Lung microvascular endothelial cell (primary cell): Measurements from ENCODE around the gene SYCE3. TPM values are rescaled to one million over a fixed set of nuclear protein-coding genes. Genes with fewer than 3 reads are reported as not detected.
A peak's percentile ranks its signal among the peaks of the same experiment; 100 is the strongest.

ENCODE experiments used
- DNase-seq, 2 donors: peaks; one replicate each; pipeline versions ENCODE4 v3.0.0 to v3.0.0-alpha.2; 2010; ENCODE audit warnings: low read depth in 2 of 2
- total RNA-seq: library from RNA; depleted of rRNA; stranded (reverse); fragments of >200 nt; gene quantifications from 2 replicates; pipeline ENCODE4 v1.2.1, GENCODE V29; 2014

SYCE3 gene
- total RNA-seq, 1 donor from 2014 or later = not detected

DNA sequence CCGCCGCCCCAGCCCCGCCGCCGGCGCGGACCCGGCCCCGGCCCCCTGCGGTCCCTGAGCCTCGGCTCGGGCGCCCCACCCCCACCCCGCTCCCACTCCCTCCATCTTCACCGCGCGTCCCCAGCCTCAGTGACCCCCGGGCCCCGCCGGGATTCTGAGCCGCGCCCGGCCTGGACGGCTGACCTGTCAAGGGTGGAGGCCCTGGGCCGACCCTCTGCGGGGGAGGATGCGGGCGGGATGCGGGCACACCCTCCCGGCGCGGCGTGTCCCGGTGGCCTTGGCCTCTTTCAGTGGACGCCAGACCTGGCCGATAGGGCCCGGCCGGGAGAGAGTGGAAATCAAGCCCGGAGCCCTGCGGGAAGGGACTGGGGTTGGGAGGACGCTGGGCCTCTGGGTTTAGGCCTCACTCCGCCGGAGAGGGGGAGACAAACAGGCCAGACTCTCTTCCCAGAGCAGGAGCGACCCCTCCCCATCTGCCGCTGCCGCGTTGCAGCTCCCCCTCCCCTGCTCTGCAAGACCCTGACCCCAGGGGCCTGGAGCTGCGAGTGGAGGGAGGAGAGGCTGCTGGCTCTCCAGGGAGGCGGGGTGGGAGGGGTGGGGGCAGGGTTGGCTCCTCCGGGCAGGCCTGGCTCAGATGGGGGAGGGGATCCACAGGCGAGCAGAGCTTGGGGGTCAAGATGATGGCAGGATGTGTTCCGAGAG is 38.4 kb upstream of the SYCE3 start:
- no peak for DNase-seq

DNA sequence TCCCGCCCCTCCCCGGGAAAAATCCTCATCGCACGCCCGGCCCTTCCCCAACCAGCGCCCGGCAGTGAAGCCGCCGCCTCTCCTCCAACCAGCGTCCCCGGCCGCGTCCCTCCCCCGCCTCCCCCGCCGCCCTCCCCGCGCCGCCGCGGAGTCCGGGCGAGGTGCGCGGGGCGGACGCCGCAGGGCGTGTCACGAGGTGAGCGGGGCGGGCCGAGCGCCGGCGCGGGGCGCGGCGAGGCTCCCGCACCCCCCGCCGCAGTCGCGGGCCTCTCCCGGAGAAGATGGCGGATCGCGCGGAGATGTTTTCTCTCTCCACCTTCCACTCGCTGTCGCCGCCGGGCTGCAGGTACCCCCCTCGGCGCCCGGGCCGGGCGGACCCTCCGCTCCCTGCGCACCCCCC is 37.8 kb upstream of the SYCE3 start, which contains the start of gene MAPK8IP2:
Gene MAPK8IP2 (plus strand): TSS at position 256 of the 400 bp plus-strand sequence. CDS start 26 bp downstream, at position 282.
- no peak for DNase-seq

DNA sequence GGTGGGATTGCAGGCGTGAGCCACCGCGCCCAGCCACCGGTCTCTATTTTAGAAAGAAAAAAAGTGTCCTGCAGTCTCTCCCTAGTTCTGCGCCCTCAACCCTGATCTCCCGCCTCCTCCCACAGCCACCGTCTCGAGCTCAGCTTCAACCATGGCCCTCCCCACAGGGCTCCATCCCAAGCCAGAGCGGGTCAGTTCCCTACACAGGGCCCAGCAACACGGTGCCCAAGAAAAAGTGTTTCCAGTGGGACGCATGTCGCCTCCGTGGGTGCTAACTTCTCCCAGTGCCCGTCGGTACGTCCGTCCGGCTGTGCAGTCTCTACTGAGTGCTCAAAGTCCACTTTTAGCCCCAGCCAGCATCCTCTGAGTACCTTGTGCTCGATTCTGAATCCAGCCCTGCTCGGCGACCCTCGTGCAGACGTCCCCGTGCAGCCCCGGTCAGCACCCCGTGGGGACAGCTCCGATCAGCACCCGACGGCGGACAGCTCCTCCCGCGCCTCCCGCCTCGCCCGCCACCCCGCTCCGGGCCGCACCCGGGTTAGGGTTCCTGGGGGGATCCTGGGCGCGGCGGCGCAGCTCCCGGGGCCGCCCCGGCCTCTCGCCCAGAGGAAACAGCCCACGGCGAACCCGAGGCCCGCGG is 37.2 kb upstream of the SYCE3 start:
- DNase-seq = peak; percentile 41 to 58

- DNase-seq = no peak
These were observed 34.4 kb upstream of the SYCE3 start for GRCh38 chr22:50597097-50597496.

GRCh38 chr22:50595189-50595588 is 32.5 kb upstream of the SYCE3 start:
- no peak for DNase-seq

DNA sequence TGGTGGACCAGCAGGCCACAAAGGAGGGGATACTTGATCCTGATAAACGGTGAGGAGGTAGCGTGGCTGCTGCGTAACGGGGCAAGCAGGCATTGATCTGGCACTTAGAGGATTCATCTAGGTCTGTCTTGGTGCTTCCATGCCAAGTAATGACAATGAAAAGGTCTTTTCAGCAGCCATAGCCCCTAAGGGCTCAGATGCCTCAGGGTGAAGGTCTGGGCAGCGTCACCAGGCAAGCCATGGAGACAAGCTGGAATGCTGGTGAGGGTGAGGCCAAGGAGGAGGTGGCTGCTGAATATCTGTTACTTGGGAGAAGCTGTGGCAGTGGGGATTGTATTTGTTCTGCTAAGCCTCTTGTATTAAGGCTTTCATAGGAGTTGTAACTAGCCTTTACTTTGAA is 24.7 kb upstream of the SYCE3 start:
- no peak for DNase-seq

DNA sequence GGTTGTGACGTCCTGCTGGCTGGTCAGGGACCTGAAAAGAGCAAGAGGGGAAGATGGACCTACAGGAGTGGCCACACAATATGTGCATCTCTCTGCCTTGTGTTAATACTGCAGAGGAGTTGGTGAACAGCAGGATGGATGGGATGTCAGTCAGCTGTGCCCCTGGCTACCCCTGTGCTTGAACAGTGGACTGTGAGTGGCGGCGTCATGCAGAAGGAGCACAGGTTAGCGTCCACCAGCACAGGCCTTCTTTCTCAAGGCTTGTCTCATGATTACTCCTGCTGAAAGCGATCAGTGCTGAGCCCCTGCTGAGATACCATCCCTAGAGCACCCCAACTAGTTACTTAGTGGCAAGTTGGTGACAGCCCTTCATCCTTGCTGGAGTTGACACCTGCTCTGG is 23.7 kb upstream of the SYCE3 start:
- DNase-seq = no peak

- no peak for DNase-seq
These were observed 23.1 kb upstream of the SYCE3 start for GRCh38 chr22:50585781-50586180.

DNA sequence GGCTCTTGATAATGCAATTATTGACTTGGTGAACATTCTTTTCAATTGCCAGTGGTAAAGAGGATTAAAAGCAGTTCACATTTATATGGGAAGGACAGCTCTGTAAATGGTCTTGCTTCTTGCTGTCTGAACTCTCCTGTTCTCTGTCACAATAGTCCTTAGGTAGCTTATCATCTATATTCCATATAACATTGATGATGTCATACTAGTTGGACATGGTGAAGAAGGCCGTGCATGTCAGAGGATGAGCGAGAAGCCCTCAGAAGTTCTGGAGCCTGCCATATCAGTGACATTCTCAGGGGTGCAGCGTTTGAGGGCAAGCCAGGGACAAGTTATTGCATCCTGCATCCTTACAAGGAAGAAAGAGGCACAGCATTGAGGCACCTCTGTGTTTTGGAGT is 22.5 kb upstream of the SYCE3 start:
- DNase-seq = no peak

DNA sequence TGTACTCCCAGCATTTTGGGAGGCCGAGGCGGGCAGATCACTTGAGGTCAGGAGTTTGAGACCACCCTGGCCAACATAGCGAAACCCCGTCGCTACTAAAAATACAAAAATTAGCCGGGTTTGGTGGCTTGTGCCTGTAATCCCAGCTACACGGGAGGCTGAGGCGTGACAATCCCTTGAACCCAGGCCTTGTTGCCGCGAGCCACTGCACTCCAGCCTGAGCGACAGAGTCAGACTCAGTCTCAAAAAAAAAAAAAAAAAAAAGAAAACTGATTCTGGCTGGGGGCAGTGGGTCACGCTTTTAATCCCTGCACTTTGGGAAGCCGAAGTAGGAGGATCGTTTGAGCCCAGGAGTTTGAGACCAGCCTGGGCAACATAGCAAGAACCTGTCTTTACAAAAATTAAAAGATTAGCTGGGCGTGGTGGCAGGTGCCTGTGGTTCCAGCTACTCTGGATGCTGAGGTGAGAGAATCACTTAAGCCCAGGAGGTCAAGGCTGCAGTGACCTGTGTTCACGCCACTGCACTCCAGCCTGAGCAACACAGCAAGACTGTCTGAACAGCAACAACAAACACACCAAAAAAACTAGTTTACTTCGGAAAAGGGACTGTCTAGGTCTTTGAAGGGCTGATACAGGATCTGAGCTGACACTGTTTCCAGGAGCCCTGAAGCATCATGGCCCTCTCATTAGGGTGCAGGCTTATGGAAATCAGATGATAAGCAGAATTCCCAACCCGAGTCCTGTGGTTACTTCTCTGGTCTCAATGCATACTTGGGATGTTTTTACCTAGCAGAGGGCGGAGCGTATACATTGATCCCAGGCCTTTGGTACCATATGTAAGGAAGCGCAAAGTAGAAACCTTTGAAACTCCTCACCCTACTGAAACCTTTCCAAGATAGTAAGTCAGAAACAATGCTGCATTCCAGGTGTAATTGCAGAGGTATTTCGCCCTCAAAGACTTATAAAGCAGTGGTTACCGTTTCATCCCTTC is 21.7 kb upstream of the SYCE3 start:
- DNase-seq = no peak

GRCh38 chr22:50583294-50583861 is 20.7 kb upstream of the SYCE3 start:
- no peak for DNase-seq

DNA sequence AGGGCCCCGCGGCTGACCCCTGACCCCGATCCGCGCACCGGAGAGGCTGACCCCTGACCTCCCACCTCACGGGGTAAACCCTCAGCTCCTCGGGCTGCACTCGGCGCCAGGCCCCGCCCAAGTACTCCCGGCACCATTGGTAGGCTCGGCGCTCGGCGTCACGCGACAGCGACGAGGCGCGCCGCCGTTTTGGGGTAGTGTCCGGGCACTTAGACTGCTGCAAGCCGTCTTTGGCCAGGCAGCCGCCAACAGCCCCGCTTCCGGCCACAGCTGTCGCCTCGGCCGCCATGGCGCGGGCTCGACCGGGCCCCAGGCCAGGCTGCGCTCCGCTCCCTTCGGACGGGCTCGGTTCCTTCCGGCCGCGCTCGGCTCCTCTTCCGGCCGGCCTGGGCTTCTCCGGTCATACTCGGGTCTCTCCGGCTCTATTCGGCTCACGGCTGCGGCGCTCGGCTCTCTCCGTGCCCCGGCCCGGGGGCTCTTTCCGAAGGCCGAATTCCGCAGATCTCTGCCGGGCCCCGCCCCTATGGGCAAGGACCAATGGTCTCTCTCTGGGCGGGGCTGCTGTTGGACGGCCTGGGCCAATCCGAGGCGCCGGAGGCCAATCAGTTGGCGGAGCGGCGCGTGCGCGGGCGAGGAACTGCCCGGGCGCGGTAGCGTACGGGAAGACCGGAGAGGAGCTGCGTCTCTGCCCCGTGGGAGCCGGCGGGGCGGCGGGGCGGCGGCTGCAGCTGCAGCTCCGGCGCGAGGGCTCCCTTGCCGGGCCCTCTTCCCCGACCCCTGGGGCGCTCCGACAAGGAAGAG is 20.0 kb upstream of the SYCE3 start, which contains the start of gene CHKB:
Gene CHKB (minus strand): TSS at position 357 of the 801 bp plus-strand sequence. CDS start 68 bp downstream, at position 289.
- DNase-seq = peak; percentile 98

DNA sequence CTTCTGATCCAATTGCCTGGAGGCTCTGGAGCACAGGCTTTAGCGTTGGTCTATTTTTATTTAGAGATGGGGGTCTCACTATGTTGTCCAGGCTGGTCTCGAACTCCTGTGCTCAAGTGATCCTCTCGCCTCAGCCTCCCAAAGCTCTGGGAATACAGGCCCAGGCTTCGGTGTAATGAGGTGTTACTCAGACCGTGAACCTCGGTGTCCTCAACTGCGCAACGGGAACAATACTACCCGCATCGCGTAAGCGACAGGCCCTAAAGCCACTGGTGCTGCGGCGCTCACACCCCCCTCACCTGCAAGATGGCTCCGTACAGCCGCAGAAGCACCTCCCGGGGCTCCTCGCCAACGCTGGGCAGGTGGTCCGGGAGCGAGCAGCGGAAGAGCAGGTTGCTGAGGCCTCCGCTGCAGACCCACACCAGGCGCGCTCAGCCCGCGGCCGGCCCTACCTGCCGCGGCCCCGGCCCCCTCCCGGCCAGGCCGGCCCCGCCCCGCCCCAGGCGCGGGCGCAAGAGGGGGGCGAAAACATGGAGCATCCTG is 19.3 kb upstream of the SYCE3 start:
- peak; percentile 21 to 49 for DNase-seq

GRCh38 chr22:50581031-50581949 is 18.6 kb upstream of the SYCE3 start:
- no peak for DNase-seq

- DNase-seq = no peak
These were observed 17.0 kb upstream of the SYCE3 start for GRCh38 chr22:50579752-50580151.

DNA sequence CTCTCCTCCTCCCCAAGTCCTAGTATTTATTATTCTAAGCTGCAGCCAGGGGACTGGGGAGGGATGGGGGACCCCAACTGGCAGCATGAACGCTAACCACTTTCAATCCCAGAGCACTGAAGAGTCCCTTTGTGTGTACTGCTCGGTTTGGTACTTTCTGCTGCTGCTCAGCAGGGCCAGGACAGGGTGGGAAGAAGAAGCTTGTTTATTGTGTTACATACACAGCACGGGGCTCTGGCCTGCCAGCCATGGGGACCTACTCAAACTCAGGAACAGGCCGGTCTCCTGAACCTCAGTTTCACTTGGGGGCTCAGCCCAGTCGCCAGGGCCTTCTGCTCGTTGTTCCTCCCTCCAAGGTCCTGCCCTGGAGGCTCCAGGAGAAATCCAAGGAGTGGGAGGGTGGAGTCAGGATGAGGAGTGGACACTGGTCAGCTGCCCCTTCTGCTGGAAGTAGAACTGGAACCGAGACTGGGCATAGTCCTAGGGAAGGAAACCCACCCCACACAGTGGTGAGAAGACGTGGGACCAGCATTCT is 16.1 kb upstream of the SYCE3 start:
- DNase-seq = no peak

- DNase-seq = no peak
These were observed 15.5 kb upstream of the SYCE3 start, which contains the start of gene CPT1B for GRCh38 chr22:50577987-50578775. TSS of gene CPT1B (minus strand) at chr22:50578427. CDS start at chr22:50577915, 512 bp downstream.

- DNase-seq = no peak
These were observed 14.9 kb upstream of the SYCE3 start for GRCh38 chr22:50577697-50577986.
